ENCODE measurements around the gene HIGD1C.
"Not testable (repeated sequence)": the region's sequence is repeated elsewhere in the genome, so short reads cannot be mapped to it uniquely, and the experiment has no call there.

- not testable (repeated sequence) for TF ChIP-seq CTCF (IDR thresholded peaks at IDR 0.05; ENCODE audit: insufficient read depth, low read length, poor library complexity, severe bottlenecking); EZH2phosphoT487 (conservative IDR thresholded peaks at IDR 0.05; ENCODE audit: low read length)
These were observed 25.4 kb upstream of the HIGD1C start for GRCh38 chr12:50926932-50927331.

All from SU-DHL-6 (cell line).